Measurements from ENCODE around the gene SCUBE2. TPM values are rescaled to one million over a fixed set of nuclear protein-coding genes. Genes with fewer than 3 reads are reported as not detected.

The SCUBE2 gene
- total and polyA plus RNA-seq, 3 donors from 2014 or later = 3.5 to 10.5 (median 5.0) TPM

DNA sequence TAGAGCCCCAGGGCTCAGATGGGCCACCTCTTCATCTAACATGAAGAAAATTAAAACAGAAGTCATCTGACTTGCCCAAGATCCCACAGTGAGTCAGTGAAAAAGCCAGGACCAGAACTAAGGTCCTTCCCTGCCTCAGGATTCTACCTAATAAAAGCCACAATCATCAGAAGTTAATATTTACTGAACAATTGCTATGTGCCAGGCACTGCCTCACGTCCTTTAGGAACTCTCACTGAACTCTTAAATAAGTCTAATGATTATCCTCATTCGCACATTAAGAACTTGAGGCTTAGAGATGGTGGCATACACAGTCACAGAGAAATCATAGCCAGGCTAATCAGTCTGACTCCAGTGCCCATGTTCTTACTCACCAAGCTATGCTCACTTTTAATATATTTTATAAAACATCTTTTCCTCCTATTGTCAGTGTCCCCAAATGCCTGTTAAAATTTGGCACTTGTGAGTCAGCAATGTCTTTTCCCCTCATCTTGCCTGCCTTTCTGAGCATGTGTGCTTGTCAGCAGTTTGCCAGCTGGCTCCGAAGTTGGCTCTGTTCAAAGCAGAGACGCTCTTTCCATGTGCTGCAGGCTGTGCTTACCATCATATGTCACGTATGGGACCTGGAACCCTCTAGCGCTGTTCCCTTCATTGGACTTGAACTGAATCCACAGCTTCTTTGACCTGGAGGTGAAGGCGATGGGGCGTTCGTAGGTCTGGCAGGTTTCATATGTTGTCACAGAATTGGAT, 66.1 kb downstream of the SCUBE2 start:
- intact Hi-C loops (cut with DNase I; ENCODE audit: low total_unique reads) = no loop called here

DNA sequence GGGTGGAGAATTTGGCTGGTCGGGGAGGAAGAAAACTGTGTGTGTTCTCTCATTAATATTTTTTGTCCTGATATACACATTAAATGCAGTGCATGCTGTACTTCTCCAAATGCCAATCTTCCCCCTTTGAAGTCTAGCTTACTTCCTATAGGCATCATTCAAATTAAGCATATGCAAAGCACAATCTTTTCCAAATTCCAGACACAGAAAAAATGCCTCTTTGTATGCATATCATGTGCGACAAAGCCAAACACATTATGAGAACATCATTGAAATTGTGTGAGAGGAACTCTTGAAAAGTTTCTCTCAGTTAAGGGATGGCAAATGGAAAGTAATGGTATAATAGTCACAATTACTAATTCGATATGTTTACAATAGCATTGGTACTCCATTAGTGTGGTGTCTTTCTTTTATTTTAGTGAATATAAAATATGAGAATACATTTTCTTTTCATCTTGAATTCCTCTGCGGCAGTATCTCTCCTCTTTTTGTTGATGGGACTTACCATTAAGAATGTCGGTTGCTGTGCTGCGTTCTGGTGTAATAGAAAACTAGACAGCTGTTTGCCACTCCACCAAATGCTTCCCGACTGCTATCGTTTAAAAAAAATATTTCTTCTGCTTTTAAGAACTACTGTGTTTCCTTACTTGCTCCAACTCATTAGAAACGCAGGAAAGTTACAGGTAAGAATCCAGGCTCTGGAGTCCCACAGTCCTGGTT, 68.3 kb downstream of the SCUBE2 start:
- 92 to 95% methylated on average over 9 of the region's 9 CpGs for WGBS, 2 donors
- no peak for DNase-seq
- H3K27ac ChIP-seq = no peak overlapping the region
- H3K36me3 ChIP-seq (ENCODE audit: low read depth, missing control alignments) = no peaks in the 10 kb centered on the region
- intact Hi-C loops (cut with DNase I; ENCODE audit: low total_unique reads) = no loop called here
- no peaks in the 10 kb centered on the region for H3K9me3 ChIP-seq
- no peak overlapping the region for H3K4me3 ChIP-seq
- no peaks in the 10 kb centered on the region for H3K27me3 ChIP-seq
- TF ChIP-seq, protein P1, sequence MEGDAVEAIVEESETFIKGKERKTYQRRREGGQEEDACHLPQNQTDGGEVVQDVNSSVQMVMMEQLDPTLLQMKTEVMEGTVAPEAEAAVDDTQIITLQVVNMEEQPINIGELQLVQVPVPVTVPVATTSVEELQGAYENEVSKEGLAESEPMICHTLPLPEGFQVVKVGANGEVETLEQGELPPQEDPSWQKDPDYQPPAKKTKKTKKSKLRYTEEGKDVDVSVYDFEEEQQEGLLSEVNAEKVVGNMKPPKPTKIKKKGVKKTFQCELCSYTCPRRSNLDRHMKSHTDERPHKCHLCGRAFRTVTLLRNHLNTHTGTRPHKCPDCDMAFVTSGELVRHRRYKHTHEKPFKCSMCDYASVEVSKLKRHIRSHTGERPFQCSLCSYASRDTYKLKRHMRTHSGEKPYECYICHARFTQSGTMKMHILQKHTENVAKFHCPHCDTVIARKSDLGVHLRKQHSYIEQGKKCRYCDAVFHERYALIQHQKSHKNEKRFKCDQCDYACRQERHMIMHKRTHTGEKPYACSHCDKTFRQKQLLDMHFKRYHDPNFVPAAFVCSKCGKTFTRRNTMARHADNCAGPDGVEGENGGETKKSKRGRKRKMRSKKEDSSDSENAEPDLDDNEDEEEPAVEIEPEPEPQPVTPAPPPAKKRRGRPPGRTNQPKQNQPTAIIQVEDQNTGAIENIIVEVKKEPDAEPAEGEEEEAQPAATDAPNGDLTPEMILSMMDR (IDR thresholded peaks at IDR 0.05) = no peak
- TF ChIP-seq POLR2A (IDR thresholded peaks at IDR 0.05) = no peak
- no peaks in the 10 kb centered on the region for H3K4me1 ChIP-seq

More for the DNA sequence above, 66.1 kb downstream of the SCUBE2 start:
- Histone ChIP-seq H3K36me3 (ENCODE audit: low read depth, missing control alignments) (no peaks in the 10 kb centered on the region), H3K9me3 (no peaks in the 10 kb centered on the region), H3K4me1 (no peaks in the 10 kb centered on the region), H3K4me3 (no peak overlapping the region), H3K27me3 (no peaks in the 10 kb centered on the region), H3K27ac (no peak overlapping the region)
- no peak for DNase-seq
- 94 to 95% methylated on average over 9 of the region's 9 CpGs for WGBS, 2 donors
- TF ChIP-seq, protein P1 (IDR thresholded peaks at IDR 0.05) = no peak
- no peak for TF ChIP-seq POLR2A (IDR thresholded peaks at IDR 0.05)

DNA sequence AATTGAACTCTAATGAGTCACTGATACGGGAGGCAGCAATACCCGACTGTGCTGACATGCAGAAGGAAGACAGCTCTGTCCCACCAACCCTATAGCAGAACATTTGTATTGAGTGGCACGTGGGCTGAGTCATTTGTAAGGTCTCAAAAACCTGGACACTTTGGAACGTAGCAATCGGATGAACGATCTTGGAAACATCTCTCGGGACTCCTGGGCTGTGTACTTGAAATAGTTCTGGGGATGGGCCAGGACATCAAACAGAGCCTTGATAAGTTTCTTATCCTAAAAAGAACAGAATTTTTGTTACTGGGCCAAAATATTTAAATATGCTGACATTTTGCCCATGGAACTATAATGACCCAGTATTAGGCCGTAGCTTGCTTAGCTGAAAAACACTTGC, 70.5 kb downstream of the SCUBE2 start:
- Histone ChIP-seq H3K9me3 (no peaks in the 10 kb centered on the region), H3K36me3 (ENCODE audit: low read depth, missing control alignments) (no peaks in the 10 kb centered on the region), H3K4me3 (no peak overlapping the region), H3K4me1 (no peaks in the 10 kb centered on the region), H3K27me3 (no peaks in the 10 kb centered on the region), H3K27ac (no peak overlapping the region)
- intact Hi-C loops (cut with DNase I; ENCODE audit: low total_unique reads) = no loop called here
- no peak for DNase-seq
- TF ChIP-seq, protein P1 (IDR thresholded peaks at IDR 0.05) = no peak
- no peak for TF ChIP-seq POLR2A (IDR thresholded peaks at IDR 0.05)
- WGBS, 2 donors = 46 to 58% methylated on average over 8 of the region's 8 CpGs

DNA sequence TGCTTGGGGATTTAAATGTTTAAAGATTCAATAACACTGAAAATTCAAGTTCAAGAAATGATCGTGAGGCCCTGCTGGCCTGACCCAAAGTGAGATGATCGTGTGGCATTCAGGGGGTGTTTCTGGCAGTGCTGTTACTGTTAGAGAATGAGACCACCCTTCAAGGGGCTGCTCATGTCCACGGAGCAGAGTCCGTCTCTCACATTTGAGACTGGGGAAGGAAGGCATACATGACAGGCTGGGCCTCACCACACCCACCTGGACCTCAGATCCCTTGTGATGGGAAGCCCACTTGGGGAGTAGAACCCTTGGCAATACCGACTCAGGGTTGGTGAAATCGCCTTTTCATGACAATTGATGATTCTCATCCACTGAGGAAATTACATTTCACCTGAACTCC, 71.5 kb downstream of the SCUBE2 start:
- no peak overlapping the region for H3K27ac ChIP-seq
- intact Hi-C loops (cut with DNase I; ENCODE audit: low total_unique reads) = loop anchor here (5.0 kb wide), 1 partner anchor 117 kb away; no protein-coding TSS in a partner anchor
- H3K4me1 ChIP-seq = no peaks in the 10 kb centered on the region
- WGBS, 2 donors = 91 to 96% methylated on average over 6 of the region's 6 CpGs
- no peaks in the 10 kb centered on the region for H3K27me3 ChIP-seq
- no peak overlapping the region for H3K4me3 ChIP-seq
- DNase-seq = no peak
- TF ChIP-seq POLR2A (IDR thresholded peaks at IDR 0.05) = no peak
- TF ChIP-seq, protein P1 (IDR thresholded peaks at IDR 0.05) = no peak
- H3K9me3 ChIP-seq = no peaks in the 10 kb centered on the region
- H3K36me3 ChIP-seq (ENCODE audit: low read depth, missing control alignments) = no peaks in the 10 kb centered on the region

All from testis (tissue), 3 donors.